IMR-90 (cell line): ENCODE results near the gene DSP. TPM values are rescaled to one million over a fixed set of nuclear protein-coding genes. Genes with fewer than 3 reads are reported as not detected.
A peak's percentile ranks its signal among the peaks of the same experiment; 100 is the strongest.

Source experiments
- ATAC-seq: fragments of 200-7000 bp; cut with Tn5 transposase; 2 replicates; pipeline ENCODE4 v1.9.1; 2020; ENCODE audit warnings: low read depth, mild to moderate bottlenecking, moderate library complexity
- BruUV-seq: library from RNA; stranded (reverse); fragments of 400-500 nt; replicated peaks from 2 replicates; lab custom pipeline; 2021; lab: Mats Ljungman, UMichigan
- CTCF ChIA-PET: fragments of 300-600 bp; formaldehyde crosslinking; extraction: SDS; loops from one replicate; lab custom pipeline; 2021; ENCODE audit warnings: antibody characterized with exemption; lab: Yijun Ruan, JAX
- POLR2A ChIA-PET: fragments of 300-600 bp; sonication (Branson Sonifier 250); formaldehyde crosslinking; loops from one replicate; lab custom pipeline; 2022; ENCODE audit warnings: antibody characterized with exemption; ENCODE audit not compliant: unreplicated experiment; lab: Charles Lee
- DNase-seq: peaks from one replicate; pipeline ENCODE4 v3.0.0; 2013
- H2AFZ ChIP-seq: replicated peaks from 2 replicates; pipeline ENCODE3; 2013; ENCODE audit warnings: low read length, mild to moderate bottlenecking; ENCODE audit not compliant: poor library complexity
- H2AK5ac ChIP-seq: 2 replicates; pipeline ENCODE4 v1.6.1; 2013; ENCODE audit warnings: low read depth, low read length, inconsistent platforms
- H2AK9ac ChIP-seq: replicated peaks from 2 replicates; pipeline ENCODE3; 2013; ENCODE audit warnings: mild to moderate bottlenecking, low read depth, low read length, moderate library complexity; ENCODE audit not compliant: poor library complexity
- H2BK120ac ChIP-seq: 2 replicates; pipeline ENCODE4 v1.6.1; 2013; ENCODE audit warnings: low read depth, low read length, inconsistent platforms
- H2BK15ac ChIP-seq: 3 replicates; pipeline ENCODE4 v1.6.1; 2013; ENCODE audit warnings: low read depth, low read length, inconsistent platforms
- H2BK20ac ChIP-seq: 2 replicates; pipeline ENCODE4 v1.6.1; 2013; ENCODE audit warnings: low read depth, mild to moderate bottlenecking, inconsistent platforms, low read length, moderate library complexity
- H2BK5ac ChIP-seq: 2 replicates; pipeline ENCODE4 v1.6.1; 2013; ENCODE audit warnings: mild to moderate bottlenecking, low read depth, low read length, inconsistent platforms; ENCODE audit not compliant: poor library complexity, severe bottlenecking
- H3K14ac ChIP-seq: replicated peaks from 2 replicates; pipeline ENCODE4 v1.6.1; 2013; ENCODE audit warnings: low read depth, low read length, inconsistent platforms
- H3K18ac ChIP-seq: 2 replicates; pipeline ENCODE4 v1.6.1; 2013; ENCODE audit warnings: low read depth, low read length, control low read depth
- H3K23ac ChIP-seq: 2 replicates; pipeline ENCODE4 v1.6.1; 2013; ENCODE audit warnings: low read depth, low read length, inconsistent platforms
- H3K27ac ChIP-seq: 2 replicates; pipeline ENCODE4 v1.5.1; 2013; ENCODE audit warnings: mild to moderate bottlenecking, control low read depth, low read length; ENCODE audit not compliant: insufficient read depth
- H3K27me3 ChIP-seq: 2 replicates; pipeline ENCODE4 v1.6.1; 2013; ENCODE audit warnings: low read length; ENCODE audit not compliant: control insufficient read depth, insufficient read depth
- H3K36me3 ChIP-seq: 2 replicates; pipeline ENCODE4 v1.6.1; 2013; ENCODE audit warnings: low read length, mixed read lengths; ENCODE audit not compliant: control insufficient read depth, insufficient read depth
- H3K4ac ChIP-seq: 2 replicates; pipeline ENCODE4 v1.6.1; 2013; ENCODE audit warnings: low read depth, low read length, inconsistent platforms
- H3K4me1 ChIP-seq: 2 replicates; pipeline ENCODE4 v1.6.1; 2013; ENCODE audit warnings: low read length, mixed read lengths; ENCODE audit not compliant: control insufficient read depth, insufficient read depth
- H3K4me2 ChIP-seq: 2 replicates; pipeline ENCODE4 v1.6.1; 2013; ENCODE audit warnings: low read depth, mild to moderate bottlenecking, control low read depth, low read length, moderate library complexity
- H3K4me3 ChIP-seq: 2 replicates; pipeline ENCODE4 v1.5.1; 2013; ENCODE audit warnings: low read depth, mild to moderate bottlenecking, control low read depth, low read length, moderate library complexity; ENCODE audit not compliant: insufficient read depth
- H3K56ac ChIP-seq: 2 replicates; pipeline ENCODE4 v1.6.1; 2013; ENCODE audit warnings: low read length, inconsistent platforms; ENCODE audit not compliant: insufficient read depth; ENCODE audit errors: extremely low read depth
- H3K79me1 ChIP-seq, 2 experiments: 2 replicates each; pipeline ENCODE4 v1.6.1; 2013; ENCODE audit warnings: low read length in 2 of 2, inconsistent platforms in 1 of 2, low read depth in 1 of 2
- H3K9ac ChIP-seq: 2 replicates; pipeline ENCODE4 v1.6.1; 2013; ENCODE audit warnings: low read depth, low read length, control low read depth
- H3K9me1 ChIP-seq: 2 replicates; pipeline ENCODE4 v1.6.1; 2013; ENCODE audit warnings: low read length, inconsistent platforms; ENCODE audit not compliant: insufficient read depth
- H3K9me3 ChIP-seq: 2 replicates; pipeline ENCODE4 v1.6.1; 2013; ENCODE audit warnings: low read length; ENCODE audit not compliant: control insufficient read depth, insufficient read depth
- H4K20me1 ChIP-seq: 2 replicates; pipeline ENCODE4 v1.6.1; 2013; ENCODE audit warnings: low read length, inconsistent platforms; ENCODE audit not compliant: insufficient read depth
- H4K5ac ChIP-seq: 2 replicates; pipeline ENCODE4 v1.6.1; 2013; ENCODE audit warnings: mild to moderate bottlenecking, low read depth, low read length, control low read depth
- H4K8ac ChIP-seq, 2 experiments: 2 replicates each; pipeline ENCODE4 v1.6.1; 2013; ENCODE audit warnings: low read depth in 2 of 2, low read length in 2 of 2, control low read depth in 1 of 2, inconsistent platforms in 1 of 2
- H4K91ac ChIP-seq: 2 replicates; pipeline ENCODE4 v1.6.1; 2013; ENCODE audit warnings: low read depth, low read length, inconsistent platforms; ENCODE audit not compliant: insufficient read depth
- BHLHE40 ChIP-seq: fragments of 150-350 bp; IDR thresholded peaks from 2 replicates; pipeline ENCODE4 v1.6.1; 2016; ENCODE audit warnings: mild to moderate bottlenecking, low read depth, low read length
- CEBPB ChIP-seq: IDR thresholded peaks from 2 replicates; pipeline ENCODE4 v1.6.1; 2012; ENCODE audit warnings: low read depth, low read length, improper control_type of control experiment
- MAFK ChIP-seq: IDR thresholded peaks from 2 replicates; pipeline ENCODE4 v1.6.1; 2012; ENCODE audit warnings: low read depth, low read length, improper control_type of control experiment
- NFE2L2 ChIP-seq: fragments of 150-350 bp; IDR thresholded peaks from 2 replicates; pipeline ENCODE4 v1.6.1; 2016; ENCODE audit warnings: low read depth, mild to moderate bottlenecking, low read length
- POLR2A ChIP-seq: IDR thresholded peaks from 2 replicates; pipeline ENCODE4 v1.6.1; 2012; ENCODE audit warnings: mild to moderate bottlenecking, low read depth, low read length
- USF2 ChIP-seq: fragments of 150-350 bp; IDR thresholded peaks from 2 replicates; pipeline ENCODE4 v1.6.1; 2017; ENCODE audit warnings: mild to moderate bottlenecking, antibody characterized with exemption, low read length, low read depth
- WGBS, 2 experiments: methylation state at CpG; one replicate each; pipeline versions ENCODE4 v1.1.5 to v1.1.7; 2013; ENCODE audit warnings: missing lambda C conversion rate in 2 of 2; ENCODE audit not compliant: insufficient read length in 1 of 2; ENCODE audit errors: extremely low coverage in 2 of 2; 5-methylcytosine and 5-hydroxymethylcytosine counted together
- dilution Hi-C: fragments of 300-500 bp; cut with HindIII; formaldehyde crosslinking; loops from one replicate; pipeline ENCODE4 v1.14.3; 2018; ENCODE audit warnings: low sequenced_read_pairs; ENCODE audit not compliant: unreplicated experiment
- in situ Hi-C: fragments of 300-500 bp; cut with MboI; formaldehyde crosslinking; loops from 3 replicates; pipeline ENCODE4 v1.14.3; 2019; ENCODE audit warnings: low sequenced_read_pairs, inconsistent platforms, mixed read lengths
- intact Hi-C: fragments of 100-400 bp; cut with micrococcal nuclease; formaldehyde crosslinking; loops from 2 replicates; pipeline ENCODE4 v1.10.0; 2022
- polyA plus RNA-seq, 3 experiments: library from polyadenylated mRNA; depleted of rRNA; stranded (reverse); fragments of >200 nt; gene quantifications; 2 replicates each; pipeline ENCODE4 v1.2.3, GENCODE V29; 2012; ENCODE audit warnings: low replicate concordance in 1 of 3
- total RNA-seq: library from RNA; depleted of rRNA; stranded (reverse); fragments of >200 nt; gene quantifications from 2 replicates; pipeline ENCODE4 v1.2.3, GENCODE V29; 2012
- TF ChIP-seq, protein P1 (sequence below): fragments of 150-350 bp; IDR thresholded peaks from 2 replicates; pipeline ENCODE4 v1.6.1; 2016; ENCODE audit warnings: low read depth, mild to moderate bottlenecking, low read length, moderate library complexity, borderline replicate concordance

The DSP gene
- total and polyA plus RNA-seq, 2 of the 4 experiments (the other 2 are of a cell fraction), result 7.1 to 20.1 TPM

GRCh38 chr6:7542874-7543624 is 1.6 kb downstream of the DSP start:
- Histone ChIP-seq H3K4me1 (peaks cover 6% of the 10 kb centered on the region), H4K8ac (no peak overlapping the region), H3K36me3 (no peaks in the 10 kb centered on the region), H3K4me3 (peak overlapping the region; percentile 98), H3K23ac (no peak overlapping the region; the same call in 1 of the 2 replicates), H3K56ac (no peak overlapping the region), H3K4me2 (peak overlapping the region; percentile 84), H2AK5ac (no peak overlapping the region), H2AFZ (peak overlapping the region; percentile 94), H2BK20ac (no peak overlapping the region), H3K14ac (no peak overlapping the region), H3K27ac (peak overlapping the region; percentile 14; the same call in 1 of the 2 replicates), H3K9me3 (no peaks in the 10 kb centered on the region), H3K27me3 (peaks cover 12% of the 10 kb centered on the region; the same call in 1 of the 2 replicates), H3K18ac (no peak overlapping the region), H2AK9ac (peak overlapping the region; percentile 86), H3K9ac (peak overlapping the region; percentile 84), H3K4ac (no peak overlapping the region), H3K9me1 (peaks cover 13% of the 10 kb centered on the region), H2BK120ac (no peak overlapping the region), H2BK15ac (no peak overlapping the region), H4K20me1 (peaks cover 7% of the 10 kb centered on the region; the same call in 1 of the 2 replicates), H2BK5ac (peak overlapping the region; percentile 85), H3K79me1 (peaks cover 0 to 29% of the 10 kb centered on the region in 2 experiments; a peak in 2 of 4 replicates), H4K5ac (no peak overlapping the region), H4K91ac (no peak overlapping the region)
- CTCF ChIA-PET, result no interaction called here
- TF ChIP-seq, protein P1, sequence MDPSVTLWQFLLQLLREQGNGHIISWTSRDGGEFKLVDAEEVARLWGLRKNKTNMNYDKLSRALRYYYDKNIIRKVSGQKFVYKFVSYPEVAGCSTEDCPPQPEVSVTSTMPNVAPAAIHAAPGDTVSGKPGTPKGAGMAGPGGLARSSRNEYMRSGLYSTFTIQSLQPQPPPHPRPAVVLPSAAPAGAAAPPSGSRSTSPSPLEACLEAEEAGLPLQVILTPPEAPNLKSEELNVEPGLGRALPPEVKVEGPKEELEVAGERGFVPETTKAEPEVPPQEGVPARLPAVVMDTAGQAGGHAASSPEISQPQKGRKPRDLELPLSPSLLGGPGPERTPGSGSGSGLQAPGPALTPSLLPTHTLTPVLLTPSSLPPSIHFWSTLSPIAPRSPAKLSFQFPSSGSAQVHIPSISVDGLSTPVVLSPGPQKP, result no peak
- no peak for TF ChIP-seq POLR2A
- no peak for TF ChIP-seq MAFK
- no peak for TF ChIP-seq NFE2L2
- TF ChIP-seq BHLHE40, result 0 out of 2 replicates have a peak, but pooled peaks have one; percentile 8
- no peak for TF ChIP-seq CEBPB
- peak; percentile 52; the same call in 1 of the 2 replicates for TF ChIP-seq USF2
- ATAC-seq (no peak; the same call in 1 of the 2 replicates), DNase-seq (peak; percentile 41)
- in situ Hi-C loops (no loop called here), intact Hi-C loops (loop anchor here (5.0 kb wide), 1 partner anchor 231 kb away; the partner anchor contains the start of gene SSR1), dilution Hi-C loops (no loop called here)
- BruUV-seq, result no TSS peak
- POLR2A ChIA-PET, result no interaction called here
- WGBS, 2 experiments, result no CpG with 5 or more reads among the region's 32 CpGs
